ENCODE results near the gene GINS2. TPM values are rescaled to one million over a fixed set of nuclear protein-coding genes. Genes with fewer than 3 reads are reported as not detected.

The GINS2 gene
- total and polyA plus RNA-seq, 2 experiments from 2014 or later: 40.5 to 44.4 TPM

DNA sequence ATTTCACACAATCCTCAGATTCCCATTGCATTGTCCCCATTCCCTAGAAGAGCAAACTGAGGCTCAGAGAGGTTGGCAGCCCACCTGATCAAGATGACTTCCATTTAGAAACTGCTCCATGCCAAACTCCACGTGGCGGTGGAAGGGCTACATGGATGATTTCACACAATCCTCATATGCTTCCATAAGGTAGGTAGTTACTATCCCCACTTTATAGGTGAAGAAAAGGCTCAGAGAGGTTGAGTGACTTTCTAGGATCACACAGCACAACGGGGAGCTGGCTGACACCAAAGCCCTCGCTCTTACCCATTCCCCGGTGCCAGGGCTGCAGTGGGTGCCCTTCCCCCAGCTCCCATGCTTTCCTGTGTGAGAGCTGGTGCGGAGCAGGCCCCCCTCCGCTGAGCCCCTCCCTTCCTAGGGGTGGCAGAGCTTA lies 9.7 kb upstream of the GINS2 start (continued):
- TF ChIP-seq, protein P1, sequence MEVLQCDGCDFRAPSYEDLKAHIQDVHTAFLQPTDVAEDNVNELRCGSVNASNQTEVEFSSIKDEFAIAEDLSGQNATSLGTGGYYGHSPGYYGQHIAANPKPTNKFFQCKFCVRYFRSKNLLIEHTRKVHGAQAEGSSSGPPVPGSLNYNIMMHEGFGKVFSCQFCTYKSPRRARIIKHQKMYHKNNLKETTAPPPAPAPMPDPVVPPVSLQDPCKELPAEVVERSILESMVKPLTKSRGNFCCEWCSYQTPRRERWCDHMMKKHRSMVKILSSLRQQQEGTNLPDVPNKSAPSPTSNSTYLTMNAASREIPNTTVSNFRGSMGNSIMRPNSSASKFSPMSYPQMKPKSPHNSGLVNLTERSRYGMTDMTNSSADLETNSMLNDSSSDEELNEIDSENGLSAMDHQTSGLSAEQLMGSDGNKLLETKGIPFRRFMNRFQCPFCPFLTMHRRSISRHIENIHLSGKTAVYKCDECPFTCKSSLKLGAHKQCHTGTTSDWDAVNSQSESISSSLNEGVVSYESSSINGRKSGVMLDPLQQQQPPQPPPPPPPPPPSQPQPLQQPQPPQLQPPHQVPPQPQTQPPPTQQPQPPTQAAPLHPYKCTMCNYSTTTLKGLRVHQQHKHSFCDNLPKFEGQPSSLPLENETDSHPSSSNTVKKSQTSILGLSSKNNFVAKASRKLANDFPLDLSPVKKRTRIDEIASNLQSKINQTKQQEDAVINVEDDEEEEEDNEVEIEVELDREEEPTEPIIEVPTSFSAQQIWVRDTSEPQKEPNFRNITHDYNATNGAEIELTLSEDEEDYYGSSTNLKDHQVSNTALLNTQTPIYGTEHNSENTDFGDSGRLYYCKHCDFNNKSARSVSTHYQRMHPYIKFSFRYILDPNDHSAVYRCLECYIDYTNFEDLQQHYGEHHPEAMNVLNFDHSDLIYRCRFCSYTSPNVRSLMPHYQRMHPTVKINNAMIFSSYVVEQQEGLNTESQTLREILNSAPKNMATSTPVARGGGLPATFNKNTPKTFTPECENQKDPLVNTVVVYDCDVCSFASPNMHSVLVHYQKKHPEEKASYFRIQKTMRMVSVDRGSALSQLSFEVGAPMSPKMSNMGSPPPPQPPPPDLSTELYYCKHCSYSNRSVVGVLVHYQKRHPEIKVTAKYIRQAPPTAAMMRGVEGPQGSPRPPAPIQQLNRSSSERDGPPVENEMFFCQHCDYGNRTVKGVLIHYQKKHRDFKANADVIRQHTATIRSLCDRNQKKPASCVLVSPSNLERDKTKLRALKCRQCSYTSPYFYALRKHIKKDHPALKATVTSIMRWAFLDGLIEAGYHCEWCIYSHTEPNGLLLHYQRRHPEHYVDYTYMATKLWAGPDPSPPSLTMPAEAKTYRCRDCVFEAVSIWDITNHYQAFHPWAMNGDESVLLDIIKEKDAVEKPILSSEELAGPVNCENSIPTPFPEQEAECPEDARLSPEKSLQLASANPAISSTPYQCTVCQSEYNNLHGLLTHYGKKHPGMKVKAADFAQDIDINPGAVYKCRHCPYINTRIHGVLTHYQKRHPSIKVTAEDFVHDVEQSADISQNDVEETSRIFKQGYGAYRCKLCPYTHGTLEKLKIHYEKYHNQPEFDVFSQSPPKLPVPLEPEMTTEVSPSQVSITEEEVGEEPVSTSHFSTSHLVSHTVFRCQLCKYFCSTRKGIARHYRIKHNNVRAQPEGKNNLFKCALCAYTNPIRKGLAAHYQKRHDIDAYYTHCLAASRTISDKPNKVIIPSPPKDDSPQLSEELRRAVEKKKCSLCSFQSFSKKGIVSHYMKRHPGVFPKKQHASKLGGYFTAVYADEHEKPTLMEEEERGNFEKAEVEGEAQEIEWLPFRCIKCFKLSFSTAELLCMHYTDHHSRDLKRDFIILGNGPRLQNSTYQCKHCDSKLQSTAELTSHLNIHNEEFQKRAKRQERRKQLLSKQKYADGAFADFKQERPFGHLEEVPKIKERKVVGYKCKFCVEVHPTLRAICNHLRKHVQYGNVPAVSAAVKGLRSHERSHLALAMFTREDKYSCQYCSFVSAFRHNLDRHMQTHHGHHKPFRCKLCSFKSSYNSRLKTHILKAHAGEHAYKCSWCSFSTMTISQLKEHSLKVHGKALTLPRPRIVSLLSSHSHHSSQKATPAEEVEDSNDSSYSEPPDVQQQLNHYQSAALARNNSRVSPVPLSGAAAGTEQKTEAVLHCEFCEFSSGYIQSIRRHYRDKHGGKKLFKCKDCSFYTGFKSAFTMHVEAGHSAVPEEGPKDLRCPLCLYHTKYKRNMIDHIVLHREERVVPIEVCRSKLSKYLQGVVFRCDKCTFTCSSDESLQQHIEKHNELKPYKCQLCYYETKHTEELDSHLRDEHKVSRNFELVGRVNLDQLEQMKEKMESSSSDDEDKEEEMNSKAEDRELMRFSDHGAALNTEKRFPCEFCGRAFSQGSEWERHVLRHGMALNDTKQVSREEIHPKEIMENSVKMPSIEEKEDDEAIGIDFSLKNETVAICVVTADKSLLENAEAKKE (CRISPR knock-in tag; IDR thresholded peaks at IDR 0.05): no peak
- TF ChIP-seq, protein P2, sequence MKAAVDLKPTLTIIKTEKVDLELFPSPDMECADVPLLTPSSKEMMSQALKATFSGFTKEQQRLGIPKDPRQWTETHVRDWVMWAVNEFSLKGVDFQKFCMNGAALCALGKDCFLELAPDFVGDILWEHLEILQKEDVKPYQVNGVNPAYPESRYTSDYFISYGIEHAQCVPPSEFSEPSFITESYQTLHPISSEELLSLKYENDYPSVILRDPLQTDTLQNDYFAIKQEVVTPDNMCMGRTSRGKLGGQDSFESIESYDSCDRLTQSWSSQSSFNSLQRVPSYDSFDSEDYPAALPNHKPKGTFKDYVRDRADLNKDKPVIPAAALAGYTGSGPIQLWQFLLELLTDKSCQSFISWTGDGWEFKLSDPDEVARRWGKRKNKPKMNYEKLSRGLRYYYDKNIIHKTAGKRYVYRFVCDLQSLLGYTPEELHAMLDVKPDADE (IDR thresholded peaks at IDR 0.05): no peak
- TF ChIP-seq CREB1 (CRISPR knock-in tag; IDR thresholded peaks at IDR 0.05; ENCODE audit: low read depth) (no peak), ZNF114 (CRISPR knock-in tag; IDR thresholded peaks at IDR 0.05) (no peak), STAT1 (IDR thresholded peaks at IDR 0.05; ENCODE audit: unreplicated experiment) (no peak), EZH2phosphoT487 (IDR thresholded peaks at IDR 0.05; ENCODE audit: unreplicated experiment) (no peak)

DNA sequence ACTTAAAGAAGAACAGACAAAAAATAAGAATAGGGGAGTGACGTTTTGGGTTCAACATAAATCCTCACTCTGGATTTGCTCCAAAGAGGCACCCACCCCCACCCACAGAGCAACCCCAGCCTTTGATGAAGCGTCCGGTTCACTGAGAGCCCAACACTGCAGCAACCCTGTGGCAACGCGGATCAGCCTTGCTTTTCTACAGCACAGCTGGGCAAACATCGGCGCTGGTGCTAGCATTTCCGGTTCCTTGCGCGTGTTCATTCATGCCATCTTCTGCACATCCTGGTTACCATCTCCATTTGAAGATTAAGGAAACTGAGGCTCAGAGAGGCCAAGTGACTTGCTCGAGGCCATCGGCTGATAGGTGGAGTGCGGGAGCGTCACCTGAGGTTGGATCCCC lies 8.7 kb upstream of the GINS2 start:
- no peaks in the 10 kb centered on the region for H4K20me1 ChIP-seq (replicated peaks; ENCODE audit: insufficient read depth)
- H3K79me2 ChIP-seq (replicated peaks; ENCODE audit: insufficient read depth): no peaks in the 10 kb centered on the region
- ATAC-seq (no peak), DNase-seq (ENCODE audit: low spot score) (no peak)
- H2AFZ ChIP-seq: no peak overlapping the region
- Mint-ChIP-seq H3K27me3 (ENCODE audit: insufficient read depth, low read depth, poor library complexity) (peaks cover 17% of the 10 kb centered on the region), H3K4me3 (no peak overlapping the region), H3K4me1 (peaks cover 6% of the 10 kb centered on the region), H3K27ac (no peak overlapping the region), H3K9me3 (no peaks in the 10 kb centered on the region), H3K36me3 (ENCODE audit: low read depth) (no peaks in the 10 kb centered on the region)
- no peaks in the 10 kb centered on the region for H3K27me3 ChIP-seq (ENCODE audit: insufficient read depth)
- peaks cover 8% of the 10 kb centered on the region; the same call in 1 of the 2 replicates for H3F3A ChIP-seq (replicated peaks; ENCODE audit: low read depth)
- H3K9me2 ChIP-seq (ENCODE audit: insufficient read depth): no peaks in the 10 kb centered on the region
- no peak overlapping the region for H3K4me3 ChIP-seq
- H3K27ac ChIP-seq (ENCODE audit: low read depth): no peak overlapping the region
- H3K36me3 ChIP-seq (ENCODE audit: insufficient read depth): no peaks in the 10 kb centered on the region
- no peaks in the 10 kb centered on the region for H3K4me1 ChIP-seq (ENCODE audit: insufficient read depth)
- no peak overlapping the region for H3K4me2 ChIP-seq
- TF ChIP-seq POLR2AphosphoS5 (IDR thresholded peaks at IDR 0.05; ENCODE audit: low read depth) (no peak), STAT1 (IDR thresholded peaks at IDR 0.05; ENCODE audit: unreplicated experiment) (no peak), EZH2phosphoT487 (IDR thresholded peaks at IDR 0.05; ENCODE audit: unreplicated experiment) (no peak), NANOG (IDR thresholded peaks at IDR 0.05; ENCODE audit: borderline replicate concordance) (no peak), EZH2 (IDR thresholded peaks at IDR 0.05; ENCODE audit: low read depth, unreplicated experiment) (no peak), CREB1 (CRISPR knock-in tag; IDR thresholded peaks at IDR 0.05; ENCODE audit: low read depth) (no peak)
- TF ChIP-seq, protein P3, sequence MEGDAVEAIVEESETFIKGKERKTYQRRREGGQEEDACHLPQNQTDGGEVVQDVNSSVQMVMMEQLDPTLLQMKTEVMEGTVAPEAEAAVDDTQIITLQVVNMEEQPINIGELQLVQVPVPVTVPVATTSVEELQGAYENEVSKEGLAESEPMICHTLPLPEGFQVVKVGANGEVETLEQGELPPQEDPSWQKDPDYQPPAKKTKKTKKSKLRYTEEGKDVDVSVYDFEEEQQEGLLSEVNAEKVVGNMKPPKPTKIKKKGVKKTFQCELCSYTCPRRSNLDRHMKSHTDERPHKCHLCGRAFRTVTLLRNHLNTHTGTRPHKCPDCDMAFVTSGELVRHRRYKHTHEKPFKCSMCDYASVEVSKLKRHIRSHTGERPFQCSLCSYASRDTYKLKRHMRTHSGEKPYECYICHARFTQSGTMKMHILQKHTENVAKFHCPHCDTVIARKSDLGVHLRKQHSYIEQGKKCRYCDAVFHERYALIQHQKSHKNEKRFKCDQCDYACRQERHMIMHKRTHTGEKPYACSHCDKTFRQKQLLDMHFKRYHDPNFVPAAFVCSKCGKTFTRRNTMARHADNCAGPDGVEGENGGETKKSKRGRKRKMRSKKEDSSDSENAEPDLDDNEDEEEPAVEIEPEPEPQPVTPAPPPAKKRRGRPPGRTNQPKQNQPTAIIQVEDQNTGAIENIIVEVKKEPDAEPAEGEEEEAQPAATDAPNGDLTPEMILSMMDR (conservative IDR thresholded peaks at IDR 0.05; ENCODE audit: low read depth in 2 of 2): no peak
